Measurements from ENCODE around the gene NTRK2.

The NTRK2 gene

GRCh38 chr9:85016384-85017006 lies 347.0 kb downstream of the NTRK2 start:
- DNase-seq (ENCODE audit: low read depth, low spot score): no peak

DNA sequence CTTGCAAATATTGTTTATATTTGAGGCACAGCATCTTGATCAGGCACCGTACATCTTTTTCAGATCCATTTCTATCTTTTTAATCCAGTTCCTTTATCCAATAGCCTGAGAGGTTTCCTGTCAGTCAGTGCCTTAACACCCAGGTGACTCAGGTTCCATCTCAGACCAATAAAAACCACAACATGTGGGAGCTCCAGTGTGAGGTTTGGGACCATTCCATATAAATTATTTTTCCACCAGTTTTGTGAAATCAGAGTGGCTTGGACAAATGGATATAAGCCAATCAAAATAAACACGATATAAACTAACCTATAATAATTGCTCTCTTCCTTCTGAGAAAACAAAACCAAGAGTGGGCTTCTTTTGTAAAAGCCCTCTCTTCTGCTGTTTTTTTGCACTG lies 351.3 kb downstream of the NTRK2 start:
- no peak for DNase-seq (ENCODE audit: low read depth, low spot score)

GRCh38 chr9:85021686-85022085 lies 352.2 kb downstream of the NTRK2 start:
- no peak for DNase-seq (ENCODE audit: low read depth, low spot score)

DNA sequence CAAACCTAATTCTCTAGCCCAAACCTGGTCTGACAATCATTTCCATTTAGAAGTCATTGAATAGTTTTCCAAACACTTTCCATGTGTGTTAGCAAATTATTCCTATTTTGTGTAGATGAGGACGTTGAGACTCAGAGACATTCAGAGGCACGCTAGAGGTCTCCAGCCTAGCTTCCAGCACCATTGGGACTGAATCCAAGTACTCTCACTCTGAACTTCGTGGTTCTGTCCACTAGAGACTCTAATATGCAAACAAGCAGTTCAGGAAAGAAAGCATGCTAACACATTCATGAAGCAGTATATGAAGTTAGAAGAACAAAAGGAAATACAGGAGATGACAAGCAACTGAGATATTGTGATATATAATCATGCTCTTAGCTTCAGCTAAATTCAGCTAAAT lies 354.8 kb downstream of the NTRK2 start:
- no peak for DNase-seq (ENCODE audit: low read depth, low spot score)

- no peak for DNase-seq (ENCODE audit: low read depth, low spot score)
Measured at GRCh38 chr9:85025638-85026037, 356.1 kb downstream of the NTRK2 start.

DNA sequence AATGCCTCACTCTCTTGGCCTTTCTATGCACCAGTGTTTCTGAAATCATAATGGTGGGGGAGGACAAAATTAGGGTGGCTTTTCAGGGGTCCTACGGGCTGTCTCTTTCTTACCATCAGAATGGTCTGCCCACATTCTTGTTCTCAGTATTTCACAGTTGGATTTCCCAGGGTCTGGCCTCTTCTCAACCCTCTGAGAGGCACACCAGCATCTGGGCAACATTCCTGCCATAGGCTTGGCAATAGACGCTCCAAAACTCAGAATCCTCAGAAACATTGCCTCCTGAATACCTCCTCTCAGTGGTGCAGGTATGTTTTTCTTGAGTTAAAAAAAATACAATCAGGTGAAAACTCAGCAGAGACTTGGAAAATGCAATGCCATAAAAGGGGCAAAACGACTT lies 358.3 kb downstream of the NTRK2 start:
- no peak for DNase-seq (ENCODE audit: low read depth, low spot score)

DNA sequence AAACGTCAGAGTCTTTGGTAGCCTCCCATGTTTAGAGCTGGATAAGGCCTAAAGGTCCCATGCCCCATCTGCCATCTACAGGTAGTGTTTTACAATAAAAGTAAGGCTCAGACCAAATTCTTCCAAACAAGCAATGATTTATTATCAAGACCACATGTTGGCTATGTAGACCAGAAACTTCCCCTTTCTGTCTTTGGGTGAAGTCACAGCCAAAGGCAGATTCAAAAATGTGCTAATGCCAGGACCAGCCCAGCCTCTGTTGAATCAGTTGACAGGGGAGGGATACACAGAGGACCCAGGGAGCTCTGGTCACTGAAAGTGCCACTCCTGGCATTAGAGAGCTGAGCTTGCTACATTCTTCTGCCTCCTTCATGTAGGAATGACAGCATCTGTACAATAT lies 360.8 kb downstream of the NTRK2 start:
- DNase-seq (ENCODE audit: low read depth, low spot score): no peak

GRCh38 chr9:85036496-85036895 lies 367.0 kb downstream of the NTRK2 start:
- no peak for DNase-seq (ENCODE audit: low read depth, low spot score)

DNA sequence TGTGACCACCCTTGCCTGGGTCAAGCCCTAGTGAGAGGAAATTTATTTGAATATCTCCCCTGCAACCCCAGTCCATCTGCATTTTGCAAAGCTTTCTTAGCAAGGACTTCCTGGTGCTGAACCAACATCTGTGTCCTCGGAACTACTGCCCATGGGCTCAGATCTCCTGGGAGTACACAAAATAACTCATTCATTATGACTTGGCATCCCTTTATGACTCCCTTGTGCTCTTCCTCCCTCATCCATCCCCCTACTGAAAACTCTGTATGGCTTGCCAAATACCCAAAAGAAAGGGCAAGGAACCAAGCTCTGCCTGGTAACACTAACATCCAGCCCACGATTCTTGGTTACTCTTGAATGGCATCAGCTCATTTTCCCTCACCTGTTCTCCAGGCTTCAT lies 368.5 kb downstream of the NTRK2 start:
- no peak for DNase-seq (ENCODE audit: low read depth, low spot score)

GRCh38 chr9:85038824-85039608 lies 369.5 kb downstream of the NTRK2 start:
- no peak for DNase-seq (ENCODE audit: low read depth, low spot score)

DNA sequence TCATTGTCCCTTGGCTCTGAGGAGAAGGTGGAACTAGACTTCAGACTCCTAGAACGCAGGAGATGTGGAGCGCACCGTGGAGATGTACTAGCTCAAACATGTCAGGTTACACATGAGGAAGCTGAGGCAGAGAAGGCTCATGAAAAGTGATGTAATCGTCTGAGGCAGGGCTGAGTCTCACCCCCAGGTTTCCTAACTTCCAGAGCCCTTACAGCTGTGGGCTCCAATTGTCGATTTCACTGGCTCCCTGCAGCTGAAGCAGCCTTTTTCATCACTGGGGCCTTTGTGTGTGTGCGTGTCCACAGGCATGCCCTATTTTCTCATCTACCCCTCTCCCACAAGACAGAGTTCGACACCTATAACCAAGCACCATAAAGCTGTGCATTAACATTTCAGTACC lies 370.6 kb downstream of the NTRK2 start:
- DNase-seq (ENCODE audit: low read depth, low spot score): no peak

GRCh38 chr9:85040821-85041465 lies 371.4 kb downstream of the NTRK2 start:
- DNase-seq (ENCODE audit: low read depth, low spot score): no peak

GRCh38 chr9:85041466-85042137 lies 372.1 kb downstream of the NTRK2 start:
- DNase-seq (ENCODE audit: low read depth, low spot score): no peak

DNA sequence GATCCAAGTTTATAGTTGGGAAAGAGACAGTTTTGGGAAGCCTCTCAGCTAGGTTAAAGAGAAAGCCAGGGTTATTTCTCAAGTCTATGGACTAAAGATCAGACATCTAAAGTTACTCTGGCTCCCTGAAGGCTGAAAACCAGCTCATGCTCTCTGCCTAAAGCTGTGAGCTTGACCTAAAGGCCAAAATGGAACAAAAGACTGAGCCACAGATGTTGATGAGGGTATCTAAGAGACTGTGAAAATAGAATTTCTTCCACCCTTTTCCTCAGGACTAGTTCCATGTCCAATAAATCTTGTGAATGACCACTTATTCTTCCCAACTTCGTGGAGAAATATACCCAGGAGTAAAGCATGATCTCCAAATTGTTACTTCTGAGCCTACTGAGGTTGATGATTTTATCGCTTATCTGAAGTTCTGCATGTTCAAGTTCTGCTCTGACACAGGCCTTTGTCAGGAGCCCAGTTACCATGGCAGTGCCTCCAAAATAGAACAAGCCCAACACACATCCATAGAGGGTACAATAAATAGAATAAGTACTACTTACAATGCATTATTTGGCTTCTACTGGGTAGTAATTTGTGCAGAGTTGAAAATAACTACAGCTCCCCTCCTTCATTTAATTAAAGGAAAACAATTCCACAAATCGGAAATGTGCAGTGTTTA lies 373.6 kb downstream of the NTRK2 start:
- no peak for DNase-seq (ENCODE audit: low read depth, low spot score)

DNA sequence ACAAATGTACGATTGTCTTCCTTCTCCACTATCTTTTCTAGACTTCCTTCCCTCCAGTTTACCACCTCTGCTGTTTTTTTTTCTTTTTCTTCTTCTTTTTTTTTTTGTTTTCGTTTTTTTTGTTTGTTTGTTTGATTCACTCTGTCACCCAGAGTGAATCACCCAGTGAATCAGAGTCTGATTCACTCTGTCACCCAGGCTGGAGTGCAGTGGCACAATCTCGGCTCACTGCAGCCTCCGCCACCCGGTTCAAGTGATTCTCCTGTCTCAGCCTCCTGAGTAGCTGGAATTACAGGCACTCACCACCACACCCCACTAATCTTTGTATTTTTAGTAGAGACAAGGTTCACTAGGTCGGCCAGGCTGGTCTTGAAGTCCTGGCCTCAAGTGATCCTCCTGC lies 375.7 kb downstream of the NTRK2 start:
- no peak for DNase-seq (ENCODE audit: low read depth, low spot score)

GRCh38 chr9:85046475-85046874 lies 376.9 kb downstream of the NTRK2 start:
- no peak for DNase-seq (ENCODE audit: low read depth, low spot score)

- DNase-seq (ENCODE audit: low read depth, low spot score): no peak
Measured at GRCh38 chr9:85053206-85053786, 383.8 kb downstream of the NTRK2 start.

DNA sequence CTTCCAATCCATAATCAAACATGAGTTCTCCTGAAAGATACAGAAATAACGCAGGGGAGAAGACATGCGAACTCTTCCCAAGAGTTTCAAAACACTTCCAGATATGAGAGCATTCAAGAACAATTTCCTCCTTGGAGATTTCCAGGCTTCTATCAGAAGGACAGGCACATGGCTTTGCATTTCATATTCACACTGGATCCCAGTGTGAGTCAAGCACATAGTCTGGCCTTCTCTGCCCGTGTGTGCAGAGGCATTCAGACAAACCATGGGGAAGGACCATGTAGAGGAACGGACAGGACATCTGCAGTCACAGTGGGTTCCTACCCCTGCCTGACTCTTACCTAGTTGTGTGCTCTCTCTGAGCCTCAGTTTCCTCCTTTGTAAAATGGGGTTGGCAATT lies 384.5 kb downstream of the NTRK2 start:
- no peak for DNase-seq (ENCODE audit: low read depth, low spot score)

GRCh38 chr9:85055506-85056202 lies 386.1 kb downstream of the NTRK2 start:
- DNase-seq (ENCODE audit: low read depth, low spot score): no peak

- no peak for DNase-seq (ENCODE audit: low read depth, low spot score)
Measured at GRCh38 chr9:85056203-85056572, 386.7 kb downstream of the NTRK2 start.

DNA sequence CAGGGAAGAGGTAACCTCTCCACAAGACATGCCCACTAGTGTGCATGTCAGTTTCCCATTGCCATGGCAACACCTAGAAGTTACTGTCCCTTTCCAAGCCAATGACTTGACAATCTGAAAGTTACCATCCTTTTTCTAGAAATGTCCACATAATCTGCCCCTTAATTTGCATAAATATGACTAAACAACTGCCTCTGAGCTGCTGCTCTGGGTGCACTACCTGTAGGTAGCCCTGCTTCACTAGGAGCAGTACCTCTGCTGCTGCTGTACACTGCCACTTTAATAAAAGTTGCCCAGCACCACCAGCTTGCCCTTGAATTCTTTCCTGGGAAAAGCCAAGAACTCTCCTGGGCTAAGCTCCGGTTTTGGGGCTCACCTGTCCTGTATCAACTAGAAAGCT lies 392.4 kb downstream of the NTRK2 start:
- no peak for DNase-seq (ENCODE audit: low read depth, low spot score)

Data from activated naive CD8-positive, alpha-beta T cell treated with anti-CD3 and anti-CD28 coated beads, Interleukin-2, amount 50 U/mL, for 16 hours (primary cell).